Panc1 (cell line): ENCODE results near the gene HMG20B. TPM values are rescaled to one million over a fixed set of nuclear protein-coding genes. Genes with fewer than 3 reads are reported as not detected.
A peak's percentile ranks its signal among the peaks of the same experiment; 100 is the strongest.

ENCODE experiments used
- ATAC-seq: fragments of 200-7000 bp; cut with Tn5 transposase; 2 replicates; pipeline ENCODE4 v1.9.1; 2020; ENCODE audit warnings: mild to moderate bottlenecking, moderate library complexity
- BruUV-seq: library from RNA; stranded (reverse); fragments of 400-500 nt; replicated peaks from 2 replicates; lab custom pipeline; 2021; lab: Mats Ljungman, UMichigan
- CTCF ChIA-PET: fragments of 300-600 bp; sonication (Branson Sonifier 250); formaldehyde crosslinking; loops from one replicate; lab custom pipeline; 2022; ENCODE audit warnings: antibody characterized with exemption; lab: Charles Lee
- POLR2A ChIA-PET: fragments of 300-600 bp; sonication (Branson Sonifier 250); formaldehyde crosslinking; loops from one replicate; lab custom pipeline; 2022; ENCODE audit warnings: antibody characterized with exemption; lab: Charles Lee
- DNase-seq: peaks from one replicate; pipeline ENCODE4 v3.0.0-alpha.2; 2010; ENCODE audit warnings: low read depth, low spot score
- H3K27ac ChIP-seq: 2 replicates; pipeline ENCODE4 v1.5.1; 2011; ENCODE audit warnings: mild to moderate bottlenecking, low read length, inconsistent platforms
- H3K27me3 ChIP-seq: fragments of 200-500 bp; sonication (Bioruptor generic); 2 replicates; pipeline ENCODE4 v1.6.0; 2014; ENCODE audit warnings: low read length, inconsistent platforms; ENCODE audit not compliant: control insufficient read depth, insufficient read depth
- H3K36me3 ChIP-seq: fragments of 200-500 bp; sonication (Bioruptor generic); 2 replicates; pipeline ENCODE4 v1.5.1; 2014; ENCODE audit warnings: inconsistent platforms, mild to moderate bottlenecking, low read length, moderate library complexity; ENCODE audit not compliant: control insufficient read depth, insufficient read depth
- H3K4me1 ChIP-seq: 2 replicates; pipeline ENCODE4 v1.5.1; 2011; ENCODE audit warnings: inconsistent platforms, mild to moderate bottlenecking, low read length, moderate library complexity; ENCODE audit not compliant: control insufficient read depth, insufficient read depth
- H3K4me3 ChIP-seq, 2 experiments: 2 replicates each; pipeline ENCODE4 v1.5.1; 2011 to 2012; ENCODE audit warnings: low read depth in 2 of 2, low read length in 2 of 2, mild to moderate bottlenecking in 2 of 2, inconsistent platforms in 1 of 2, moderate library complexity in 1 of 2
- H3K9me3 ChIP-seq: fragments of 200-500 bp; sonication (Bioruptor generic); 2 replicates; pipeline ENCODE4 v1.5.1; 2014; ENCODE audit warnings: low read depth, mild to moderate bottlenecking, inconsistent platforms, low read length, moderate library complexity; ENCODE audit not compliant: control insufficient read depth, insufficient read depth
- POLR2AphosphoS5 ChIP-seq: IDR thresholded peaks from 2 replicates; pipeline ENCODE4 v1.6.1; 2012; ENCODE audit warnings: mild to moderate bottlenecking, low read depth, low read length, moderate library complexity
- SIN3A ChIP-seq: IDR thresholded peaks from 2 replicates; pipeline ENCODE4 v1.6.1; 2012; ENCODE audit warnings: low read depth, mild to moderate bottlenecking, low read length, moderate library complexity, borderline replicate concordance; ENCODE audit not compliant: insufficient read depth
- TCF7L2 ChIP-seq: IDR thresholded peaks from 2 replicates; pipeline ENCODE4 v1.6.1; 2011; ENCODE audit warnings: mild to moderate bottlenecking, low read depth, low read length, inconsistent platforms
- in situ Hi-C: cut with HindIII; loops from 2 replicates; pipeline ENCODE4 v1.10.0; 2016; ENCODE audit warnings: low sequenced_read_pairs, low pct_unique_long_range_greater_than_20kb
- intact Hi-C: fragments of 100-400 bp; cut with micrococcal nuclease; formaldehyde crosslinking; loops from one replicate; pipeline ENCODE4 v1.10.0; 2022; ENCODE audit not compliant: unreplicated experiment
- total RNA-seq: library from RNA; stranded (reverse); gene quantifications from one replicate; pipeline ENCODE4 v1.2.1, GENCODE V29; 2021; ENCODE audit not compliant: unreplicated experiment
- TF ChIP-seq, protein P1 (sequence below): fragments of 450-650 bp; IDR thresholded peaks from 2 replicates; pipeline ENCODE4 v1.5.1; 2017; ENCODE audit warnings: mild to moderate bottlenecking
- TF ChIP-seq, protein P2 (sequence below), 2 experiments: IDR thresholded peaks; 2 replicates each; pipeline ENCODE4 v1.6.1; 2011 to 2012; ENCODE audit warnings: low read depth in 2 of 2, control low read depth in 1 of 2, low read length in 1 of 2, mild to moderate bottlenecking in 1 of 2, moderate library complexity in 1 of 2; ENCODE audit not compliant: insufficient read depth in 1 of 2

The HMG20B gene
- total RNA-seq, 1 experiment from 2014 or later, result 74.7 TPM

DNA sequence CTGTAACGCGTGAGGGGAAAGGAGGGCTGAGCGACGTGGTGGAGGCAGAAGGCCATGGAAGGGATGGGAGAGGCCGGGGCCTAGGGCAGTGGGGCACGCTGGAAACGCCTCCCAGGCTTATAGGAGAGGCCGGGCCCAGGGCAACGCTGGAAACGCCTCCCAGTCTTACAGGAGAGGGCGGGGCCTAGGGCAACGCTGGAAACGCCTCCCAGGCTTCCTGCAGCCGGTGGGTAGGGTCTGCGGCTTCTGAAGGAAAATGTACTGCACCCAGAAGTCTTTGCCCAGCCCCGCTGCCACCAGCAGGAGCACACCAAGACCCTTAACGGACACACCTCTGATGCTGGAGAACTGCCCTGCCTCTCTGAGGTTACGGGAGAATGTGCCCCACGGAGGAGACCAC lies 44.7 kb downstream of the HMG20B start:
- no peaks in the 10 kb centered on the region for H3K36me3 ChIP-seq
- ChIA-PET CTCF (no interaction called here), POLR2A (no interaction called here)
- ATAC-seq (no peak), DNase-seq (no peak)
- BruUV-seq, result no TSS peak
- TF ChIP-seq, protein P1, sequence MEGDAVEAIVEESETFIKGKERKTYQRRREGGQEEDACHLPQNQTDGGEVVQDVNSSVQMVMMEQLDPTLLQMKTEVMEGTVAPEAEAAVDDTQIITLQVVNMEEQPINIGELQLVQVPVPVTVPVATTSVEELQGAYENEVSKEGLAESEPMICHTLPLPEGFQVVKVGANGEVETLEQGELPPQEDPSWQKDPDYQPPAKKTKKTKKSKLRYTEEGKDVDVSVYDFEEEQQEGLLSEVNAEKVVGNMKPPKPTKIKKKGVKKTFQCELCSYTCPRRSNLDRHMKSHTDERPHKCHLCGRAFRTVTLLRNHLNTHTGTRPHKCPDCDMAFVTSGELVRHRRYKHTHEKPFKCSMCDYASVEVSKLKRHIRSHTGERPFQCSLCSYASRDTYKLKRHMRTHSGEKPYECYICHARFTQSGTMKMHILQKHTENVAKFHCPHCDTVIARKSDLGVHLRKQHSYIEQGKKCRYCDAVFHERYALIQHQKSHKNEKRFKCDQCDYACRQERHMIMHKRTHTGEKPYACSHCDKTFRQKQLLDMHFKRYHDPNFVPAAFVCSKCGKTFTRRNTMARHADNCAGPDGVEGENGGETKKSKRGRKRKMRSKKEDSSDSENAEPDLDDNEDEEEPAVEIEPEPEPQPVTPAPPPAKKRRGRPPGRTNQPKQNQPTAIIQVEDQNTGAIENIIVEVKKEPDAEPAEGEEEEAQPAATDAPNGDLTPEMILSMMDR, result no peak
- TF ChIP-seq TCF7L2 (no peak), POLR2AphosphoS5 (no peak), SIN3A (no peak)
- TF ChIP-seq, protein P2, sequence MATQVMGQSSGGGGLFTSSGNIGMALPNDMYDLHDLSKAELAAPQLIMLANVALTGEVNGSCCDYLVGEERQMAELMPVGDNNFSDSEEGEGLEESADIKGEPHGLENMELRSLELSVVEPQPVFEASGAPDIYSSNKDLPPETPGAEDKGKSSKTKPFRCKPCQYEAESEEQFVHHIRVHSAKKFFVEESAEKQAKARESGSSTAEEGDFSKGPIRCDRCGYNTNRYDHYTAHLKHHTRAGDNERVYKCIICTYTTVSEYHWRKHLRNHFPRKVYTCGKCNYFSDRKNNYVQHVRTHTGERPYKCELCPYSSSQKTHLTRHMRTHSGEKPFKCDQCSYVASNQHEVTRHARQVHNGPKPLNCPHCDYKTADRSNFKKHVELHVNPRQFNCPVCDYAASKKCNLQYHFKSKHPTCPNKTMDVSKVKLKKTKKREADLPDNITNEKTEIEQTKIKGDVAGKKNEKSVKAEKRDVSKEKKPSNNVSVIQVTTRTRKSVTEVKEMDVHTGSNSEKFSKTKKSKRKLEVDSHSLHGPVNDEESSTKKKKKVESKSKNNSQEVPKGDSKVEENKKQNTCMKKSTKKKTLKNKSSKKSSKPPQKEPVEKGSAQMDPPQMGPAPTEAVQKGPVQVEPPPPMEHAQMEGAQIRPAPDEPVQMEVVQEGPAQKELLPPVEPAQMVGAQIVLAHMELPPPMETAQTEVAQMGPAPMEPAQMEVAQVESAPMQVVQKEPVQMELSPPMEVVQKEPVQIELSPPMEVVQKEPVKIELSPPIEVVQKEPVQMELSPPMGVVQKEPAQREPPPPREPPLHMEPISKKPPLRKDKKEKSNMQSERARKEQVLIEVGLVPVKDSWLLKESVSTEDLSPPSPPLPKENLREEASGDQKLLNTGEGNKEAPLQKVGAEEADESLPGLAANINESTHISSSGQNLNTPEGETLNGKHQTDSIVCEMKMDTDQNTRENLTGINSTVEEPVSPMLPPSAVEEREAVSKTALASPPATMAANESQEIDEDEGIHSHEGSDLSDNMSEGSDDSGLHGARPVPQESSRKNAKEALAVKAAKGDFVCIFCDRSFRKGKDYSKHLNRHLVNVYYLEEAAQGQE (IDR thresholded peaks at IDR 0.05; ENCODE audit: insufficient read depth in 1 of 2, low read depth in 2 of 2, low read length in 1 of 2), result no peak
- H3K27me3 ChIP-seq, result no peaks in the 10 kb centered on the region
- intact Hi-C loops, result no loop called here
- no peaks in the 10 kb centered on the region for H3K9me3 ChIP-seq
- in situ Hi-C loops, result no loop called here
- no peak overlapping the region for H3K4me3 ChIP-seq
- H3K27ac ChIP-seq, result no peak overlapping the region
- no peaks in the 10 kb centered on the region for H3K4me1 ChIP-seq

DNA sequence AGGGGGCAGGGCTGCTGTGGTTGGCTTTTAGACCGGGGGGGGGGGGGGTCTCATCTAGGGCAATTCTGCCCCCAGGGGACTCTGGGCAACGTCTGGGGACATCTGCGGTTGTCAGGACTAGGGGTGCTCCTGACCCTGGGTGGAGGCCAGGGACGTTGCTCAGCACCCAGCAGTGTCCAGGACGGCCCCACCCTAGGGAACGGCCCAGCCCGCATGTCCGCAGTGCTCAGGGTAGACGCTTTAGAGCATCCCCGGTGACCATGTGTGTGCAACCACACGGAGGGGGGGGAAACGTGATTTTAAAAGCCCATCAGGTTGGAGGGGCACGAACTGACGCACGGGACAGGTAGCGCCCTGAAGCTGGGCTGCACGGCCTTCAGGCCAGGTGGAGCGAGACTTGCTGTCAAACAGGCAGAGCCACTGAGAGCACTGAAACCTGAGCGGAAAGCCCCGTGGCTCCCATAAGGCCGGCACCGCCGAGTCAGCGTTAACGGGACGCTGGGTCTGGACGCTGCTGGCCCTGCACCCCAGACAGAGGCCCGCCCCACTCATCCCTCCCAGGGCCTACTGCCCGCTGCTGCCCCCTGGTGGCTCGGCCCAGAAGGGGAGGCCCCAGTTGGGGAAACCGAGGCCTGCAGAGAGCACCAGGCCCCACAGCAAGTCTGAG lies 45.5 kb downstream of the HMG20B start:
- H3K4me3 ChIP-seq, result no peak overlapping the region
- intact Hi-C loops (no loop called here), in situ Hi-C loops (no loop called here)
- TF ChIP-seq POLR2AphosphoS5 (no peak), SIN3A (no peak)
- TF ChIP-seq, protein P1, result peak; percentile 89
- TF ChIP-seq, protein P2 (IDR thresholded peaks at IDR 0.05; ENCODE audit: insufficient read depth in 1 of 2, low read depth in 2 of 2, low read length in 1 of 2), result no peak
- BruUV-seq, result no TSS peak
- no peaks in the 10 kb centered on the region for H3K9me3 ChIP-seq
- H3K36me3 ChIP-seq, result no peaks in the 10 kb centered on the region
- H3K27me3 ChIP-seq, result no peaks in the 10 kb centered on the region
- peak; percentile 59 for ATAC-seq
- ChIA-PET POLR2A (no interaction called here), CTCF (interaction anchor here (0.6 kb wide), 1 partner anchor 10 kb away, joined by 3 read pairs; no protein-coding TSS in a partner anchor)
- H3K27ac ChIP-seq, result no peak overlapping the region
- DNase-seq, result no peak
- no peaks in the 10 kb centered on the region for H3K4me1 ChIP-seq
